Body of pancreas (tissue), 4 donors: Measurements from ENCODE around the gene ZFP36L2. TPM values are rescaled to one million over a fixed set of nuclear protein-coding genes. Genes with fewer than 3 reads are reported as not detected.

ENCODE experiments used
- ATAC-seq: fragments of 150-250 bp; one replicate; pipeline ENCODE4 v1.9.1; 2016
- DNase-seq, 4 donors: peaks; one replicate each; pipeline ENCODE4 v3.0.0-alpha.2; 2019
- H3K27ac ChIP-seq, 4 donors: fragments of 200-600 bp; sonication (generic); 1 replicate in 3 of 4; 2 replicates in 1 of 4; pipeline versions ENCODE4 v1.5.1 to v1.6.1; 2016 to 2019; ENCODE audit warnings: mild to moderate bottlenecking in 1 of 4, mixed read lengths in 1 of 4, moderate library complexity in 1 of 4
- H3K27me3 ChIP-seq, 2 donors: fragments of 200-600 bp; sonication (generic); one replicate each; pipeline ENCODE4 v1.6.0; 2016; ENCODE audit warnings: mild to moderate bottlenecking in 1 of 2
- H3K36me3 ChIP-seq, 2 donors: fragments of 200-600 bp; sonication (generic); replicated peaks in 1 of 2; 2 replicates each; pipeline ENCODE4 v1.5.1; 2016; ENCODE audit warnings: low read depth in 2 of 2; ENCODE audit not compliant: insufficient read depth in 1 of 2
- H3K4me1 ChIP-seq: fragments of 200-600 bp; sonication (generic); one replicate; pipeline ENCODE4 v1.6.0; 2016
- H3K4me3 ChIP-seq, 2 donors: fragments of 200-600 bp; sonication (generic); 1 replicate in 1 of 2; 2 replicates in 1 of 2; pipeline ENCODE4 v1.5.1; 2016 to 2019
- H3K9me3 ChIP-seq, 3 donors: fragments of 200-600 bp; sonication (generic); 1 replicate in 2 of 3; 2 replicates in 1 of 3; pipeline ENCODE4 v1.5.1; 2016
- POLR2A ChIP-seq, 3 donors: fragments of 450-650 bp; IDR thresholded peaks; one replicate each; pipeline ENCODE4 v1.6.1; 2016; ENCODE audit warnings: antibody characterized with exemption in 3 of 3, mild to moderate bottlenecking in 2 of 3
- WGBS, 2 donors: methylation state at CpG; one replicate each; pipeline ENCODE4 v1.1.5; 2017; 5-methylcytosine and 5-hydroxymethylcytosine counted together
- intact Hi-C: fragments of 100-400 bp; cut with DNase I; formaldehyde crosslinking; loops from one replicate; pipeline ENCODE4 v1.15.1; 2023
- total RNA-seq, 2 donors: library from RNA; depleted of rRNA; stranded (reverse); fragments of >200 nt; gene quantifications; one replicate each; pipeline ENCODE4 v1.1.0, GENCODE V29; 2016
- TF ChIP-seq, protein P1 (sequence below), 7 experiments: fragments of 450-650 bp in 4 of 7; fragments of 200-600 bp in 3 of 7; sonication (generic) in 3 of 7; IDR thresholded peaks; one replicate each; pipeline ENCODE4 v1.5.1; 2016 to 2019; ENCODE audit warnings: antibody characterized with exemption in 7 of 7

The ZFP36L2 gene
- total RNA-seq, 2 donors from 2014 or later = 57.1 to 116 TPM

GRCh38 chr2:43262951-43263350 is 36.5 kb upstream of the ZFP36L2 start:
- Histone ChIP-seq H3K9me3 (no peaks in the 10 kb centered on the region), H3K27ac (no peak overlapping the region), H3K4me3 (no peak overlapping the region), H3K4me1 (peaks cover 6% of the 10 kb centered on the region), H3K27me3 (no peaks in the 10 kb centered on the region), H3K36me3 (no peaks in the 10 kb centered on the region)
- intact Hi-C loops = no loop called here
- WGBS, 2 donors = 86 to 94% methylated on average over 6 of the region's 6 CpGs
- TF ChIP-seq, protein P1, sequence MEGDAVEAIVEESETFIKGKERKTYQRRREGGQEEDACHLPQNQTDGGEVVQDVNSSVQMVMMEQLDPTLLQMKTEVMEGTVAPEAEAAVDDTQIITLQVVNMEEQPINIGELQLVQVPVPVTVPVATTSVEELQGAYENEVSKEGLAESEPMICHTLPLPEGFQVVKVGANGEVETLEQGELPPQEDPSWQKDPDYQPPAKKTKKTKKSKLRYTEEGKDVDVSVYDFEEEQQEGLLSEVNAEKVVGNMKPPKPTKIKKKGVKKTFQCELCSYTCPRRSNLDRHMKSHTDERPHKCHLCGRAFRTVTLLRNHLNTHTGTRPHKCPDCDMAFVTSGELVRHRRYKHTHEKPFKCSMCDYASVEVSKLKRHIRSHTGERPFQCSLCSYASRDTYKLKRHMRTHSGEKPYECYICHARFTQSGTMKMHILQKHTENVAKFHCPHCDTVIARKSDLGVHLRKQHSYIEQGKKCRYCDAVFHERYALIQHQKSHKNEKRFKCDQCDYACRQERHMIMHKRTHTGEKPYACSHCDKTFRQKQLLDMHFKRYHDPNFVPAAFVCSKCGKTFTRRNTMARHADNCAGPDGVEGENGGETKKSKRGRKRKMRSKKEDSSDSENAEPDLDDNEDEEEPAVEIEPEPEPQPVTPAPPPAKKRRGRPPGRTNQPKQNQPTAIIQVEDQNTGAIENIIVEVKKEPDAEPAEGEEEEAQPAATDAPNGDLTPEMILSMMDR (IDR thresholded peaks at IDR 0.05) = no peak
- no peak for TF ChIP-seq POLR2A (IDR thresholded peaks at IDR 0.05)
- no peak for ATAC-seq
- no peak for DNase-seq

DNA sequence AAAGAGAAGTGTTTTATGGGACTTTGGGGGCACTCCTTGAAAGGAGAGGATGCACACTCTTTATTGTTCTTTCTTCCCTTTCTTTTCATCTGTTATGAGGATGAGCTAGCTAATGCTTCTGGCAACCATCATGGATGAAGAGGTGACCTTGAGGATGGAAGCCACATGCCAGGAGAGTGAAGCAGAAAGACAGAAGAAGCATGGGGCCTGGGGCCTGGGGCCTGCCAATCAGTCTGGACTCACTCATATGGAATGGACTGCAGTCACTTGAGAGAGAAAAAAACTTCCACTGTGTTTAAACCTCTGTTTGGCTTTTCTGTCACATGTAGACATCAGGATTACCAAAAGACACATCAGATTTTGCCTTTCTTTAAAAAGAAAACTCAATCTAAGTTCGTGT is 35.8 kb upstream of the ZFP36L2 start:
- intact Hi-C loops = no loop called here
- TF ChIP-seq POLR2A (IDR thresholded peaks at IDR 0.05) = no peak
- TF ChIP-seq, protein P1 (IDR thresholded peaks at IDR 0.05) = no peak
- no peaks in the 10 kb centered on the region for H3K9me3 ChIP-seq
- no peaks in the 10 kb centered on the region for H3K36me3 ChIP-seq
- peaks cover 6% of the 10 kb centered on the region for H3K4me1 ChIP-seq
- WGBS, 2 donors = 71 to 73% methylated on average over 1 of the region's 1 CpG
- no peak overlapping the region for H3K27ac ChIP-seq
- ATAC-seq = no peak
- H3K27me3 ChIP-seq = no peaks in the 10 kb centered on the region
- H3K4me3 ChIP-seq = no peak overlapping the region
- DNase-seq = no peak

- Histone ChIP-seq H3K4me1 (peaks cover 6% of the 10 kb centered on the region), H3K27ac (no peak overlapping the region), H3K4me3 (no peak overlapping the region), H3K36me3 (no peaks in the 10 kb centered on the region), H3K27me3 (no peaks in the 10 kb centered on the region), H3K9me3 (no peaks in the 10 kb centered on the region)
- intact Hi-C loops = no loop called here
- WGBS, 2 donors = 92 to 100% methylated on average over 1 of the region's 1 CpG
- TF ChIP-seq, protein P1 (IDR thresholded peaks at IDR 0.05) = no peak
- ATAC-seq = no peak
- DNase-seq = no peak
Measured at GRCh38 chr2:43259512-43259911, 33.1 kb upstream of the ZFP36L2 start.

DNA sequence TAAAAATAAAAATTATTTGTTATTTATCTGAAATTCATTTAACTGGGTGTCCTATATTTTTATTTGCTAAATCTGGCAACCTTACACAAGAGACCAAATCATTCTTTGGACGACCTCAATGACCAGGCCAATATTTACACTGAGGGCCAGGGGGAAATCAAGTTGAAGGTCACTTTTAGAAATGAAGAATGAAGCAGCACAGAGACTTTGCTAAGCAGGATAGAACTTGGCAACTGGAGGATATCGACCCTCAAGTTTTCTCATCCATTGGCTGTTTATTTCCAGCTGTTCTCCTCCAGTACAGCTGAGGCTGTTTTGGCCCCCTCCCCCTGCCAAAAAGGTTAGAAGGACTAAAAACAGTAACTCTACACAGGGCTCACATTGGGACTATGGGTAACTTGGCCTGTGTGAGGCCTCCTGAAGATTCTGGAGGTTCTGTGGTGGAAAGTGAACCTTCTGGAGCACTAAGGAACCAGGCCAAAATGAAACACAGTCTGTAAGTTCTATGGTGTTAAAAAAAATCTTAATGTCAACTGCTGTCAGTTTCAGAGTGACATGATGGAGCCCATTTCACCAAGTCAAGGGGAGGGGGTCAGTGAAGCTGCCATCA is 32.2 kb upstream of the ZFP36L2 start:
- intact Hi-C loops = no loop called here
- no peaks in the 10 kb centered on the region for H3K27me3 ChIP-seq
- ATAC-seq (no peak), DNase-seq (no peak)
- peaks cover 6% of the 10 kb centered on the region for H3K4me1 ChIP-seq
- TF ChIP-seq, protein P1 (IDR thresholded peaks at IDR 0.05) = no peak
- no peak for TF ChIP-seq POLR2A (IDR thresholded peaks at IDR 0.05)
- 52 to 68% methylated on average over 2 of the region's 2 CpGs for WGBS, 2 donors
- H3K9me3 ChIP-seq = no peaks in the 10 kb centered on the region
- H3K27ac ChIP-seq = no peak overlapping the region
- H3K4me3 ChIP-seq = no peak overlapping the region
- H3K36me3 ChIP-seq = no peaks in the 10 kb centered on the region

DNA sequence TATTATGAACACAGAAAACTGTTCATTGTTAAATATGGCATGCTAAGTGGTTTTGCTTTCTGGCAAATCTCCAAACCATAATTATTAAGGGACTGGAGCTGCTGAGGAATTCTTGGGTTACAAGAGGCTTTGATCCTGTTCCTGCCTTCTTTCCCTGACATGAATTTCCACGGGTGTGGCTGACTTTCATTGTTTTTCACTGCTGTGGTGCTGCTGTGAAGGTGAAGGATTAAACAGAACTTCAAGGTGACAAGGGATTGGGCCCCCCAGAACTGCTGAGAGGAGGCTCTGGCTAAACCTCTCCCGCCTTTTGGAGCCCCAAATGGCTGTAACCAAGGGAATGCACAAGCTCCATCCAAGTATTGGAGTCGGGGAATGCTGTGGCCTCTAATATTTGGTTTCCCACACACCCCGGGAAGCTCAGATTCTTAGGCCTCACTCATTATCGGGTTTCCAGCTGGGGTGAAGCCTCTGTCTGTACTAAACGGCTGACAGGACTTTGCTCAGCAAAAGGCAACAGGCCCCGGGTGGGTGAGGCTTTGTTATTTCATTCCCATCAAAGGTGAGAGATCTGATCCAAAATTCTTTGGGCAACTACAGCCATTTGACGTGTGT is 29.0 kb upstream of the ZFP36L2 start:
- TF ChIP-seq, protein P1 (IDR thresholded peaks at IDR 0.05) = no peak
- TF ChIP-seq POLR2A (IDR thresholded peaks at IDR 0.05) = no peak
- H3K9me3 ChIP-seq = no peaks in the 10 kb centered on the region
- no peak overlapping the region for H3K4me3 ChIP-seq
- 84 to 92% methylated on average over 8 of the region's 8 CpGs for WGBS, 2 donors
- DNase-seq (no peak), ATAC-seq (no peak)
- H3K27me3 ChIP-seq = no peaks in the 10 kb centered on the region
- peaks cover 6% of the 10 kb centered on the region for H3K4me1 ChIP-seq
- H3K36me3 ChIP-seq = no peaks in the 10 kb centered on the region
- no peak overlapping the region for H3K27ac ChIP-seq
- intact Hi-C loops = no loop called here
